GM20000 (cell line): ENCODE data around the gene SLC25A22.

Experiments
- DNase-seq: peaks from one replicate; pipeline ENCODE4 v3.0.0; 2012; ENCODE audit warnings: low spot score
- CTCF ChIP-seq: IDR thresholded peaks from 2 replicates; pipeline ENCODE4 v1.5.1; 2012; ENCODE audit warnings: mild to moderate bottlenecking, control low read depth; ENCODE audit errors: extremely low read depth, missing control alignments

SLC25A22 gene

DNA sequence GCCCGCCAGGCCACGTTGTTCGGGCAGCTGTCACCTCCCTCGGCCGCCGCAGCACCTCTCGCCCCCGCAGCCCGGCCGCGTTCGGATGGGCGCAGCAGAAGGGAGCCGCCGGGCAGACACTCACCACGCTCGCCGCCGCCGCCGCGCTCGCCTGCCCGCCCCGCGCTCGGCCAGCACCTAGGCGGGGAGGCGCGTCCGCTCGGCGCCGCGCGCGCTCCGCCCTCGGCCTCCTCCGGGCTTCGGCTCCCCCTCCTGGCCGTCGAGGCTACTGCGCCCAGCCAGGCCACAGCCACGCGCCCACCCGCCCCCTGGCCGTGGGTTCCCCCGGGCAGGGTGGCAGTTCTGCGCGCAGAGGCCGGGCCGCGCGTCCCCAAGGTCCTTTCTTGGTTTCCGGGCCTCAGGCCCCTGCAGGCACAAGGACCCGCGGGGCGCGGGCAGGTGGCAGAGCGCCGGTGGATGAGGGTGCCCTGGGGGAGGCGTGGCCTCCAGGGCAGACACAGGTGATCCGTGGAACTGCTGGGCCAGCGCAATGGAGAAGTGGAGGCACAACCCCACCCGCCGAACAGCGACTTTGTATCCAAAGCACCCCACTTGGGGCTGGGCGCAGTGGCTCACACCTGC, at the start of gene SLC25A22:
SLC25A22 (minus strand) TSS at position 189 of the 621 bp plus-strand sequence. CDS start 3,275 bp downstream, outside the sequence.
- TF ChIP-seq CTCF = peak; percentile 95
- DNase-seq = peak; percentile 98

DNA sequence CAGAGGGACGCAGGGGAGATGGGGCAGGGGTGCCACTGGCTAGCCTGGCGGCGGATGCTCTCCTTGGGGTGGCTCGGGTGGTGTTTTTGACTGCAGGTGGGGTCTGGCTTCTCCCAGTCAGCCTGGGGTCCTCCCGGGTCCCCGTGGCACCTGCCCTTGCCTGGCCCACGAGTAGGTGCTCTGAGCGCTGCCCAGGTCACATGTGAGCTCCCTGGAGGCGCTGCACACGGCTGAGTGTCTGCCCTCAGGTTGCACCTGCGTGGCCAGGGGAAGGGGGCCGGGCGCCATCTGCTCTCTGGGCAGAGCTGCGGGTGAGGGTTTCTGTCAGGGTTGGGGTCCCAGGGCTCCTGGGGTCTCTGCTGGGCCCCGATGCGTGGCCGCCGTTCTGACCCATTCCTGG, 49.8 kb upstream of the SLC25A22 start:
- DNase-seq = no peak
- TF ChIP-seq CTCF = no peak

DNA sequence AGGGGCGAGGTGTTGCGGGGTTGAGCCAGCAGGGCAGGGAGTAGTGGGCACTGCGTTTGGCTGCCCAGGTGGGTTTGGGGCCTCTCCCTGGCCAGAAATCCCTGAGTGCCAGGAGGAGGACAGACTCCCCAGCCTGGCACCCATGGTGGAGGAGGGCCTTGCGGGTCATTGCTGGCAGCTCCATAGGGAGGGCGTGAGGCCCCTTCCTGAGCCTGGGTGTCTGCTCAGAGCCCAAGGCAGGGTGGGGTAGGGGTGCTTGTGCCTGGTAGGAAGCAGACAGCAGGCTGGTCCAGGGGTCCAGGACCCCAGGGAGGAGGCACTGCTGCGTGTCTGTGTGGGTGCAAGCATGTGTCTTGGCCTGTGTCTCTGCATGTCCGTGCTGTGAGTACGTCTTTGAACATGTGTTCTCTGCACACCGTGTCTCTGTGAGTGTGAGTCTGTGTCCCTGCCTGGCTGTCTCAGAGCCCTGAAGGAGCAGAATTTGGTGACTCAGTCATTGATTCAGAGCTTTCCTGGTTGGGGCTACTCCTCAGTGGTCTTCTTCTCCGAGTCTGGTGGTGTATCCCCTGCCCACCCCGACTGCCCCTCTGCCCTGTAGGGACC, 48.5 kb upstream of the SLC25A22 start:
- no peak for DNase-seq
- TF ChIP-seq CTCF = no peak

GRCh38 chr11:845872-846495, 47.9 kb upstream of the SLC25A22 start:
- DNase-seq = no peak
- TF ChIP-seq CTCF = no peak

DNA sequence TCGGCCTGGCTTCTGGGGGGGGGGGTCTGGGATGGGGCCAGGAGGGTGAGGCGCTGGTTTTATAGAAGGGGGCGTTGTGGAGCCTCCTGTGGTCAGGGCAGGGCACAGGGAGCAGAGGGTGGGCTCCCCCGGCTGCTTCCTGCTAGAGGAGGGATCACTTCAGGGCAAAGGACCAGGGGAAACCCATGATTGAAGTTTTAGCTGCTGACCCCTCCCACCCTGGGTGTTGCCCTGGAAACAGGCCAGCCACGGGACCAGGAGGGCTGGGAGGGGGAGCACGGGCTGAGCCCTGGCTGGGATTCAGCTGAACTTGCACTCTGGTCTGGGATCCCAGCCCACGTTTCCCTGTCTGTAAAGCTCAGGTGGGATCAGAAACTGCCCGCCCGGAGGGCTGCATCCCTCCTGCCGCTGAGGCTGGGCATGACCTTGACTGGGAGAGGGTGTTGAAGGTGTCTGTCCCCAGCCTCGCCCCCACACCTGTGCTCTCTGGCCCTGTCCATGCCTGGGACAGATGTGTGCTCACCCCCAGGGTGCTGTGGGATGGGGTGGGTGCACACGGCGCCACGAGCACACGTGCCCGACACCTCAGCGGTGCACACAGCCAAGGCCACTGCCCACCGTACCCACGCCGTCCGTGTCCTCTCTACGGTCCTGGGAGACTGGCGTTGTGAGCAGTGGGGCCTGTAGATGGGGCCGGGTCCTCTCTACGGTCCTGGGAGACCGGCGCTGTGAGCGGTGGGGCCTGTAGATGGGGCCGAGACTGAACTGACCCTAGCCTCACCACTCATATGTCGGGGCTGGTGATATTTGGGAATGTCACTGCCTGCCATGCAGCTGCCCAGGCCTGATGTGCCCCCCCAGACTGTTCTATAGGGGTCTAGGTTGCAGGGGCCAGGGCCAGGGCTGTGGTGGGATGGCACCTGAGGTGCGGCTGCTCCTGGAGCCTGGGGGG, 46.9 kb upstream of the SLC25A22 start:
- DNase-seq = peak; percentile 80
- no peak for TF ChIP-seq CTCF

- TF ChIP-seq CTCF = no peak
- no peak for DNase-seq
Observed at GRCh38 chr11:843818-844692, 46.0 kb upstream of the SLC25A22 start.
